LoVo (cell line): Measurements from ENCODE around the gene RHOH.
"Not testable (repeated sequence)": the region's sequence is repeated elsewhere in the genome, so short reads cannot be mapped to it uniquely, and the experiment has no call there.

ENCODE experiments used
- DNase-seq: peaks from one replicate; pipeline ENCODE4 v3.0.0-alpha.2; 2016; ENCODE audit warnings: low spot score

Gene RHOH

DNA sequence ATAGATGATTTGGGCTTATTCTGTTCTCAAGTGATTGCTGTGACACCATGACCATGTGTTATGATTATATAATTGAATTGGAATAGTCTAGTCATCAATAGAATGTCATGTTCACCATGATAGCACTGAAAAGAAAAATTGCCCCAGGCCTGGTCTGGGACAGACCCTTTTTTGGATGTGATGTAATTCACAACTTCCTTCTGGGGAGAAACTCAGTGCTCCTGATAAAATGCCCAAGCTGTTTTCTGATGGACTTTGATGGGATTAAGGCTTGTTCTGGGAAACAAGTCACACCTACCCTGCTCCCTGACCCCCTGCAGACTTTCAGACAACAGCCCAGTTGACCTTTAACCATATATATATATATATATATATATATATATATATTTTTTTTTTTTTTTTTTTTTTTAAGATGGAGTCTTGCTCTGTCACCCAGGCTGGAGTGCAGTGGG lies 65.3 kb downstream of the RHOH start:
- DNase-seq: no peak

DNA sequence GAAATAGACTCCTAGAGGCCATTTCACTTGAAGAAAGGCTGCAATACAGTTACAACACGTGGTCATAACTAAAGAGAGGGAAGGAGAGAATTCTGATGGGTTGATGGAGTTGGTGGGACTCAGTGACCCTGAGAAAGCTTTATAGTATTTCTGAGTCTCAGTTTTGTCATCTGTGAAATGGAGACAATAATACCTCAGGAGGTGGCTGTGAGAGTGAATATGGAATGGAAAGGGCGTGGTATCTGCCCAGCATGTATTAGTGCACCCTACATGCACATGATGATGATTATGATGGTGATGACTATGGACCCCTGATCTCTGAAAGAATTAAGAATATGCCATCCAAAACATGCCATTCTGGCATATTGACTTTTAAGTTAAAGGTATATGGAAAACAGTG lies 66.0 kb downstream of the RHOH start:
- no peak for DNase-seq

DNA sequence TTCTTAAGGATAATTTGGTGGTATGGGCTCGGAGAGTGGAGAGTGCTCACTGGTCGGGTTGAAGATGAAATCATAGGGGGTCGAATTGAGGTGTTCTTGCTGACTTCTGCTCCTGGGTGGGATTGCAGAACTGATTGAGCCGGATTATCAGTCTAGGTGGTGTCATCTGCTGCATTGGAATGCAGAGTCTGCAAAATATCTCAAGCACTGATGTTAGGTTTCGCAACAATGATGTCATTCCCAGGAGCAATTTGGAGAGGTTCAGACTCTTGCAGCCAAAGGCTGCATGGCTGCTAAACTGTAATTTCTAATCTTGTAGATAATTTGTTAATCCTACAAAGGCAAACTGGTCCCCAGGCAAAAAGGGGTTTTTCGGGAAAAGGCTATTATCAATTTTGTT lies 67.7 kb downstream of the RHOH start:
- no peak for DNase-seq

DNA sequence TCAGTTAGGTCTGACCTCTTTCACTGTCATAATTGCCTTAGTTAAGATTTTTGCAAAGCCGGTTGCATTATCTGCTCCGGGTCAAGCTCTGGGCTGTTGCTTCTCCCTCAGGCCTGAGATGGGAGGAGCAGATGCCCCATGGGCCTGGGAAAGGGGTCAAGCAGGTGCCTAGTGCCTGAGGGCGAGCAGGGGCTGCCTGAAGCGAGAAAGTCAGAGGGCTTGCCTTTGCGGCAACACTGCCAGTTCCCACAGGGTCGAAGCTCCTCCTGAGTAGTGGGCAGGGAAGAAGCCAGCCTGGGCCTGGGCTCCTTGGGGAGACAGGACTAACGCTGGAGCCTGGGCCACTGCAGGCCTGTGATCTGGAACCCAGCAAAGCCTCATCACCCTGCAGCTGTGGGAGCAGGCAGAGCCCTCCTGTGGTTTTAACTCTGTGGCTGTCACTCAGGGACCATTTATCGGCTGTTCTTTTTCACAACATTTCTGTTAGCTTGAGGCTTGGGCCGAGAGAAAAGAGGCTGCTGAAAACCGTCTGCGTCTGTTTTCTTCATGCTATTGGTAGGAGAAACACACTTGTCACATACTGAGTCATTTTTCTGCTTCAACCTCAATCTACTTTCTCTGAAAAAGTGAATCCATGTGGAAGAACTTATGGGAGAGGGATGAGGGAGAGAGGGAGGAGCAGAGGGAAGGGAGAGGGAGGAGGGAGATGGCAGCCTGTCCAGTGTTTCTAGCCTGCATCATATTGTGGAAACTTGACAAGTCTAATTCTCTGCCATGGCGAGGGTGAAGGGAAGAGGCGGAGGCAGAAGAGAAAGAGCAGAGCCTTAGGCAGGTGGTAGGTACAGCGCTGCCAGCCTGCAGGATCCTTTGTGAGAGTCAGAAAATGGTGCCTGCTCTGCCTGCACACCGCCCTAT lies 68.4 kb downstream of the RHOH start:
- DNase-seq: no peak

DNA sequence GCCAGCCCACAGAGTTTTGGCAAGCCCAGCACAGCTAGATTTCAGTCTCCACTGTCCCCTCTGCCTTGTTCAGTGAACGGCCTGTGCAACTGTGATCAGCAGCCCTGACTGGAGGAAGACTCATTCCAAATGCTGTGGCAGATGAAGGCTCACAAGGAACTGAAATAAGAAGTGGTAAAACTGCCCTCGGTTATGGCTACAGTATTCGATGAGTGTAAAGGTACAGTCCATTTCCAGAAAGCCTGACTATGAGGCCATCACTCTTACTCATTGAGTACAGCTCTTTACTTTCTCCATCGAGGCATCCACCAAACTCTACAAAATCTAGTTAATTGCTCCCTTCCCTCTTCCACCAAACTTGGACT lies 69.1 kb downstream of the RHOH start:
- DNase-seq: no peak

DNA sequence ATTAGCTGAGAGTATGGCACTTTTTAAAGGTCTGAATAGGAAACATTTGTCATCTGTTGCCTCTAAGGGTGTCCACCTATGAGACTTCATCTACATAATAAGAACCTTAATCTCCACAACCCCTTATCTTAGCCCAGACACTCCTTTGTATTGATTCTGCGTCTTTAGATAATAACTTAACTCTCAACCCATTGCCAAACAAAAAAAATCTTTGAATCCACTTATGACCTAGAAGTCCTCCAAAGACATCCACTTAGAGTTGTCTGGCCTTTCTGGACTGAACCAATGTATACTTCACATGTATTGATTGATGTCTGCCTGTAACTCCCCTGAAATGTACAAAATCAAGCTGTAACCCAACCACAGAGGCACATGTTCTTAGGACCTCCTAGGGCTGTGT lies 72.3 kb downstream of the RHOH start:
- no peak for DNase-seq

DNA sequence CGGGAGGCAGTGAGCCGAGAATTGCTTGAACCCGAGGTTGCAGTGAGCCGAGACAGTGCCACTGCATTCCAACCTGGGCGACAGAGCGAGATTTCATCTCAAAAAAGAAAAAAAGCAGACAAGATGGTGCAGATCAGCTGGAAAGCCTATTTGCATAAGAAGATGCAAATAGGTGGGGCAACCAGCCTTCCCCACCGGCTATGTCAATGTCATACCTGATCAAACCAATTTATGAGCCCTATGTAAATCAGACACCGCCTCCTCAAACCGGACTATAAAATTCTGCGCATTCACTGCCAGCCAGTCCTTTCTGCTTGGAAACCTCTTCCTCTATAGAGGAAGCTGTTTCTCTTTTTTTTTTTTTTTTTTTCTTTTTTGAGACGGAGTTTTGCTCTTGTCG lies 73.8 kb downstream of the RHOH start:
- no peak for DNase-seq

DNA sequence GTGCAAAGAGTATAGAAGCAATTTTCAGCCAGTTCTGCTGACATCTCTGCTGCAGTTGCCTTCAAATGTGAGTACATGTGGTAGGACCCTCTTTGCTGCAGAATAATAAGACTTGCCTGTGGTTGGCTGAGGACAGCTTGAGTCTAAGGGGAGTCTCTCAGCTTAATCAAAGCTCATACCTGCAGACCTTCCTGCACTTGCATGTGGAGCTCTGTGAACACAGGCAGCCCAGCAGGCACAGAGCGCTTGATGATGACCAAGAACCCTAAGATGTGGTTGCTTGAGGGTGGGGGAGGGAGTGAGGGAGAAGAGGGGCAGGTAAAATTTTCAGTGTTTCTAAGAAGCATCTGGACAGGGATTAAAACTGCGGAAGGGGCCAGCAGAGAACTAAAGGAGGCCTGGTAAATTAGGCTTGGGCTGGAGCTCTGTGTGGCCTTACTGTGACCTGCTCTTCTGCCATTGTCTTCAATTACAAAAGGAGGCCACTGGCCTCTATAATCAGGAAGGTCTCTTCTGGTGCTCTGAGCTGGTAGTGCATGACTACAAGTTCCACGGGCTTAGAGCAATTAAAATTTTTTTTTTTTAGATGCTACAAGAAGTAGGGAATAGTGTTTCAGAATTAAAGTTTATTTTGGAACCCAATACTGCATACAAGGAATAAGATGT lies 78.4 kb downstream of the RHOH start:
- no peak for DNase-seq

DNA sequence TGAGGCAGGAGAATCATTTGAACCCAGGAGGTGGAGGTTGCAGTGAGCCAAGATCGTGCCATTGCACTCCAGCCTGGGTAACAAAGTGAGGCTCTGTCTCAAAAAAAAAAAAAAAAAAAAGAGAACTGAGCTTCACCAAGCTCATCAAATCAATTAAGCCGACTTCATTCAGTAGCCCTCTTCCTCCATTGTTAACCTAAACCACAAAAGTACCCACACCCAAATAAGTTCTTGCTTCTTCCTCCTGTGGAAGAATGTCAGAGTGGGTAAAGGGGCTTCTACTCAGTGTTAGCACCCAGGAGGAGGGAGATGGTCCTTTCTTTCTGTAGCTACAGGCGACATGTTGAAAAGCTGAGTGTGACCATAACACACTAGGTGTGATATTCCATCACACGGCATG lies 79.7 kb downstream of the RHOH start:
- DNase-seq: no peak

DNA sequence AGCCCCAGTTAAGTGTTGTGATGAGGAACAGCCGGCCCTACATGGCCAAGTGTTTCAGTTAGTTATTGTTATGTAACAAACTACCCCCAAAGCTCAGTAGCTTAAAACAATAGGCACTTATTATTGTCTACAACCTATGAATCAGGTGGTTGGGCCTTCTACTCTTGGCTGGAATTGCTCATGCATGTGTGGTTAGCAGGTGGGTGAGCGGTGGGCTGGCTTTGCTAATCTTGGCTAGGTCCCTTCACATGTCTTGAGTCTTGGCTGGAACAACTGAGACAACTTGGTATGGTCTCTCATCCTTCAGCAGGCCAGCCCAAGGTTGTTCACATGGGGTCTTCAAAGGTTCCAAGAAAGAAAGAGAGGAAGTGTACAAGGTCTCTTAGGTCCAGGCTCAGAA lies 83.8 kb downstream of the RHOH start:
- DNase-seq: no peak

DNA sequence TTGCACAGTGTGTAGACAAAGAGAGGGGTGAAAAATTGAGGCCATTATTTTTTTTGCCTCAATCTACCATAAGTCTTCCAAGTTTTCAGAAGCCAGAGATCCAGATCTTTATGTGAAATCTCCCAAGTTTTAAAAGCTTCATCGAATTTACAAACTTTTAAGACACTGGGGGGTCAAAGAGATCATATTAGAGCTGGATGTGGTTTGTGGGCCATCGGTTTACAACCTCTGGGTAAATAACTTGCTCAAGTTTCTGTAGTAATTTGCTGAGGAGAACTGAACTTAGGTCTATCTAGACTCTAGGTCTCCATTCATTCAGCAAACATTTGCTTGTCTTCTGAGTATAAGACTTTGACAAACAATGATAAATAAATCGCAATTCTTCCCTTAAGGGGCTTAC lies 84.3 kb downstream of the RHOH start:
- DNase-seq: no peak

DNA sequence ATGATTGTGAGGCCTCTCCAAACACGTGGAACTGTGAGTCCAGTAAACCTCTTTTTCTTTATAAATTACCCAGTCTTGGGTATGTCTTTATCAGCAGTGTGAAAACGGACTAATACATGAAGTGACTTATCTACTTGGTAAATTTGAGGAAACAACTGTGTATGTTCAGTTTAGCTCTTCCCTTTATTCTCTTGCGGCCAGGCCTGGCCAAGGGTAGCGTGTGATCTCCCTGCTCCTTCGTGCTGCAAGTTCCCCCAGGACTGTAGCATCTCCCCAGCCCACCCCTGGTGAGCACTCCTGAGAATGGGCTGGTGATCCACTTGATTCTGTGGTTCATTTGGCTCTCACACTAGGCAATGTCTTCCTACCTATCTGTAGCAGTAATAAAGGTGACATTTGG lies 85.1 kb downstream of the RHOH start:
- DNase-seq: no peak

DNA sequence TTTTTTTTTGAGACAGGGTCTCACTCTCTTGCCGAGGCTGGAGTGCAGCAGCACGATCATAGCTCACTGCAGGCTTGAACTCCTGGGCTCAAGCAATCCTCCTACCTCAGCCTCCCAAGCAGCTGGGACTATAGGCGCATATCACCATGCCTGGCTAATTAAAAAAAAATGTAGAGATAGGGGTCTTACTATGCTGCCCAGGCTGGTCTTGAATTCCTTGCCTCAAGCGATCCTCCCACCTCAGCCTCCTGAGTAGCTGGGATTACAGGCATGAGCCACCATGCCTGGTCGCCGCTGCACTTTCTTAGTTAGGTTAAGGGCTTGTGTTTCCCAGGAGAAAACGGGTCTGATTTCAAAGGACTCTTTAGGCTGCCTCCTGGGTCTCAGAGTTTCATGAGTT lies 86.0 kb downstream of the RHOH start:
- DNase-seq: not testable (repeated sequence)

DNA sequence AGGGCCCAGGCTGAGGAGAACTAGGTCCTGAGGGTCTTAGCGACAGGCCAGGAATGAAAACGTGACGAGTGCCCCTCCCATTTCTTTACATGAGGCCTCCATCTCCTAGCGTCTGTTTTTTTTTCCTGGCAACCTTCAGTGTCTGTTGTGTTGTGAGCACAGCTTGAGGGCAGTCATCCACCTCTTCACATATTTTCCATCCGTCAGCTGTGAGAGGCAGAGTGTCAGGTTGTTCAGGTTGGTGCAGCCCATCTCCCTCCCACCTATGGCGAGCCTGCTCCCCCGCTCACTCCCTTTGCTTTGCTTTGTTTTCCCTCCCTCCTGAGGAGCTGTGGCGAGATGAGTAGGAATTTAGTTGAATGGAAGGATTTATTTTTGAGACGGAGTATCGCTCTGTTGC lies 86.6 kb downstream of the RHOH start:
- DNase-seq: no peak

DNA sequence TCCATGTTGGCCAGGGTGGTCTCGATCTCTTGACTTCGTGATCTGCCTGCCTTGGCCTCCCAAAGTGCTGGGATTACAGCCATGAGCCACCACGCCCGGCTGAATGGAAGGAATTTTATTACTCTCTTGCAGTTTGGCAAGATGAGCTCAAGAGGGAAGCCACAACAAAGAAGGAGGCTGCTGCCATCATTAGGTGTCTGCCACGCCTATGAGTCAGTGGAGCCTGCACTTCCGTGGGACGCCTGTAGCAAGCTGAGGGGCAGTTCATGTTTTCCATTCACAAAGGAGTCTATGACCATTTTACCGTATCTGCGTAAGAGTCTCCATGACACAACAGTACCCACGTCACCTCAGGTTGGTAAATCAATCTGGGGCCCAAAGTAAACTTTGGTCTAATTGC lies 87.1 kb downstream of the RHOH start:
- DNase-seq: peak; percentile 44

DNA sequence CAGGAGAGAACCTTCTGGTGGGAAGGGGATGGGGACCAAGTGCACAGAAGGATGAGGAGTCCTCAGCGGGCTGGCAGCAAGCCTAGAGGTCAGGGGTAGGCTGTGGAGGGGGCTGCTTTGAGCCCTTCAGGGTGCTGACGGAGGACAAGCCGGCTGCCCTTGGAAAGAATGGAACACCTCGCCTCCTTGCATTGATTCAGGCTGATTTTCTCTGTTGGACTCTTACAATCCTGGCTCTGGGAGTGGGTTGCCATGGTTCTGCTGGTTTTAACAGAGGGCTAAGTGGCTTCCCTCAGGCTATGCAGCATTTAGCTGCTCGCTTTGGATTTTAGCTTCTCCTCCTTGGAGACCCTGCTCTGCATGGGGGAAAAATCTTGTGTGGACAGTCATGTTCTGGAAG lies 88.9 kb downstream of the RHOH start:
- DNase-seq: no peak

DNA sequence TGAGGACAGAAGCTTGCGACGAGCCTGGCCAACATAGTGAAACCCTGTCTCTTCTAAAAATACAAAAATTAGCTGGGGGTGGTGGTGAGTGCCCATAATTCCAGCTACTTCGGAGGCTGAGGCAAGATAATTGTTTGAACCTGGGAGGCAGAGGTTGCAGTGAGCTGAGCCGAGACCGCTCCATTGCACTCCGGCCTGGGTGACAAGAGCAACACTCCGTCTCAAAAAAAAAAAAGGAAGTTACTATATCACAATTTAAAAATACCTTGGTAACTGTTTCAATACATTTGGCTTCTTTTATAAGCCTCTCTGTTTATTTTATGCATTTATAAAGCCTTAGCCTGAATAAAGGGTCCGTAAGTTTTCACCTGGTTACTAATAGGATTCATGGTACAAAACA lies 91.7 kb downstream of the RHOH start:
- no peak for DNase-seq

DNA sequence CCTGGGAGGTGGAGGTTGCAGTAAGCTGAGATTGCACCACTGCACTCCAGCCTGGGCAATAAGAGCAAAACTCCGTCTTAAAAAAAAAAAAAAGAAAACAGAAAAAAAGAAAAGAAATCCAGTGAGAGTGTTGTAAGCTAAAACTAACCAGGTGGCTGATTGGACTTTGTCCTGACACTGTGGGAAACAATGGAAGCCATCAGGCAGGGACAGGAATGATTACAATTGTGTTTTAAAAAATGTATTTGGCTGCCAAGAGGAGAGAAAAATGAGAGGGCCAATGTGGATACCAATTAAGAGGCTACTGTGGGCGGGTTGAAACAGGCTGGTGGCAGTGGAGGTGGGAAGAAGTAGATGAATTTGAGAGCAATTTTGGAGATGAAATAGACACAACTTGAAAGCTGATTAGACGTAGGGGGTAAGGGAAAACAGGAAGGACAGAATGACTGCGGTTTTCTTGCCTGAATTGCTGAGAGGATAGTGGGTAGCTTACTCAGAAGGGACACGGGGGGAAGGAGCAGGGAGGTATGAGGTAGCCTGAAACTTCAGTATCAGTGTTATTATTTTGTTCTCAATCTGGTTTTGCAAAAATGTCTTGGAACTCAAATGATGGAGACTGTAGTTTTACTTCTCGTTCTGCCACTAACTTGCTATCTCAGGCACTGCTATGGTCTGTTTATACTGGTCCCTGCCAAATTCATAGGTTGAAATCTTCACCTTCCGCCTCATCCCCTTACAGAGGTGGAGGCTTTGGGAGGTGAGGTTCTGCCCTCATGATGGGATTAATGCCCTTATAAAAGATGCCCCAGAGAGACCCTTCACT lies 92.7 kb downstream of the RHOH start:
- no peak for DNase-seq

DNA sequence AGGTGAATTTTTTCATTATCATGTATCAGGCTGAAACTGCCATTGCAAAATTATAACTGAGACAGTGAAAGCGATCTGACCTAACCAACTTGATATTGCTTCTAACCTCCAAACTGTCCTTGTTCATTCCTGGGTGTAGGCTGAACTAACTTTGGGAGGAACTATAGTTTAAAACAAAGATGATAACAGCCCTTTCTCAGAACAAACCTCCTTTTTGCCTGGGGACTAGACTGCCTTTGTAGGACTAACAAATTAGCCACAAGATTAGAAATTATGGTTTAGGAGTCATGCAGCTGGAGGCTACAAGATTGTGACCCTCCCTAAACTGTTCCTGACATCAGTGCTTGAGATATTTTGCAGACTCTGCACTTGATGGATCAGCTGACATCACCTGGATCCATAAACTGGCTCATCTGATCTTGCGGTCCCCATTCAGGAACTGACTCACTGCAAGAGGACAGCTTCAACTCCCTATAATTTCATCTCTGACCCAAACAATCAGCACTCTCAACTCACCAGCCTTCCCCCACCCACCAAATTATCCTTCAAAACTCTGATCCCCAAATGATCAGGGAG lies 93.9 kb downstream of the RHOH start:
- DNase-seq: not testable (repeated sequence)

DNA sequence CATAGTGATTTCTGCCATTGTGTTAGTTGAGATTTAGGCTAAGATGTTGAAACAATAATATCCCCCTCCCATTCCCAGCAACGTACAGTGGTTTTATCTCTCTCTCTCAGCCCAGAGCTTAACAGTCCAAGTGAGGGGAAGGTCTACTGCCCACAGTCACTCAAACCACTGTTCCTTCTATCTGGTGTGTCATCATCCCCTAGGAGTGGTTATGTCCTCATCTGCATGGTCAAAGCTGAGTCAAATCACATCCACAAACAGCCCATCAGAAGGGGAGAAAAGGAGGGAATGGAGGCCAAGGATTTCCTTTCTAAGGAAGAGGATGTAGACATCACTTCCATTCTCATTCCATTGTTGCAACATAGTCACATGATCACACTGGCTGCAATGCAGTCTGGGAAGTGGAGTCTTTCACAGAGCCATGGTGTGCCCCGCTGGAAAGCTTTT lies 95.5 kb downstream of the RHOH start:
- DNase-seq: no peak

DNA sequence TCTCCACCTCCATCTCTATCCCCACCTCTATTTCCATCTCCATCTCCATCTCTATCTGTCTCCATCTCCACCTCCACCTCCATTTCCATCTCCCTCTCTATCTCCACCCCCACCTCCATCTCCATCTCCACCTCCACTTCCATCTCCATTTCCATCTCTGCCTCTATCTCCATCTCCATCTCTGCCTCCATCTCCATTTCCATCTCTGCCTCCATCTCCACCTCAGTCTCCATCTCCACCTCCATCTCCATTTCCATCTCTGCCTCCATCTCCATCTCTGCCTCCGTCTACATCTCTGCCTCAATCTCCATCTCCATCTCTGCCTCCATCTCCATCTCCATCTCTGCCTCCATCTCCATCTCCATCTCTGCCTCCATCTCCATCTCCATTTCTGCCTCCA lies 97.5 kb downstream of the RHOH start:
- no peak for DNase-seq

DNA sequence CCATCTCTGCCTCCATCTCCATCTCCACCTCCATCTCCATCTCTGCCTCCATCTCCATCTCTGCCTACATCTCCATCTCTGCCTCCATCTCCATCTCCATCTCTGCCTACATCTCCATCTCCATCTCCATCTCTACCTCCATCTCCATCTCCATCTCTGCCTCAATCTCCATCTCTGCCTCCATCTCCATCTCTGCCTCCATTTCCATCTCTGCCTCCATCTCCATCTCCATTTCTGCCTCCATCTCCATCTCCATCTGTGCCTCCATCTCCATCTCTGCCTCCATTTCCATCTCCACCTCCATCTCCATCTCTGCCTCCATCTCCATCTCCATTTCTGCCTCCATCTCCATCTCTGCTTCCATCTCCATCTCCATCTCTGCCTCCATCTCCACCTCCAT lies 98.2 kb downstream of the RHOH start:
- DNase-seq: not testable (repeated sequence)
